HG02885 (cell line): ENCODE data around the gene PGAP1.

Experiments
- ATAC-seq: cut with Tn5 transposase; IDR thresholded peaks from one replicate; pipeline ENCODE4 v1.9.1; 2021; ENCODE audit warnings: mild to moderate bottlenecking; ENCODE audit not compliant: unreplicated experiment, poor library complexity

The PGAP1 gene

GRCh38 chr2:196954001-196954400 lies 27.5 kb upstream of the PGAP1 start:
- ATAC-seq, result no peak

GRCh38 chr2:196952936-196953335 lies 26.4 kb upstream of the PGAP1 start:
- ATAC-seq, result no peak

- no peak for ATAC-seq
Measured at GRCh38 chr2:196951973-196952372, 25.5 kb upstream of the PGAP1 start.

GRCh38 chr2:196949116-196949515 lies 22.6 kb upstream of the PGAP1 start:
- no peak for ATAC-seq

- peak; percentile 94 for ATAC-seq
Measured at GRCh38 chr2:196944570-196944969, 18.1 kb upstream of the PGAP1 start.

- no peak for ATAC-seq
Measured at GRCh38 chr2:196941398-196942078, 15.0 kb upstream of the PGAP1 start.

GRCh38 chr2:196939371-196939770 lies 12.9 kb upstream of the PGAP1 start:
- ATAC-seq, result no peak

- ATAC-seq, result no peak
Measured at GRCh38 chr2:196935432-196935831, 8.9 kb upstream of the PGAP1 start.

GRCh38 chr2:196934672-196935071 lies 8.2 kb upstream of the PGAP1 start:
- ATAC-seq, result no peak

- ATAC-seq, result no peak
Measured at GRCh38 chr2:196931555-196931954, 5.0 kb upstream of the PGAP1 start.

- no peak for ATAC-seq
Measured at GRCh38 chr2:196927376-196928225, 1.1 kb upstream of the PGAP1 start.

GRCh38 chr2:196925768-196926561 lies 542 bp downstream of the PGAP1 start:
- peak; percentile 33 for ATAC-seq

GRCh38 chr2:196925051-196925767 lies 1.3 kb downstream of the PGAP1 start:
- ATAC-seq, result no peak

- no peak for ATAC-seq
Measured at GRCh38 chr2:196924051-196924450, 2.5 kb downstream of the PGAP1 start.

GRCh38 chr2:196918927-196919326 lies 7.6 kb downstream of the PGAP1 start:
- no peak for ATAC-seq

GRCh38 chr2:196917802-196918201 lies 8.7 kb downstream of the PGAP1 start:
- ATAC-seq, result no peak

- ATAC-seq, result peak; percentile 31
Measured at GRCh38 chr2:196915507-196916189, 10.9 kb downstream of the PGAP1 start.

- ATAC-seq, result peak; percentile 91
Measured at GRCh38 chr2:196914867-196915460, 11.5 kb downstream of the PGAP1 start.

GRCh38 chr2:196913691-196914090 lies 12.8 kb downstream of the PGAP1 start:
- no peak for ATAC-seq
